DOHH2 (cell line): ENCODE results near the gene CDK18.

Source experiments
- H3F3A ChIP-seq: fragments of 200-600 bp; sonication (generic), shearing (Covaris generic); 2 replicates; pipeline ENCODE4 v1.6.0; 2016; ENCODE audit warnings: antibody characterized with exemption, mild to moderate bottlenecking; ENCODE audit not compliant: control insufficient read depth, insufficient read depth
- H3K27ac ChIP-seq: fragments of 200-600 bp; sonication (generic); 2 replicates; pipeline ENCODE4 v1.5.1; 2014; ENCODE audit warnings: low read depth, mild to moderate bottlenecking, low read length, moderate library complexity
- H3K27me3 ChIP-seq: fragments of 200-600 bp; sonication (generic); 2 replicates; pipeline ENCODE4 v1.6.1; 2014; ENCODE audit warnings: mild to moderate bottlenecking, low read length, mixed read lengths; ENCODE audit not compliant: control insufficient read depth
- H3K36me3 ChIP-seq: fragments of 200-600 bp; sonication (generic); 2 replicates; pipeline ENCODE4 v1.6.1; 2014; ENCODE audit warnings: mild to moderate bottlenecking, low read length, moderate library complexity, mixed read lengths; ENCODE audit not compliant: control insufficient read depth
- H3K4me1 ChIP-seq: fragments of 200-600 bp; sonication (generic); 2 replicates; pipeline ENCODE4 v1.6.1; 2014; ENCODE audit warnings: mild to moderate bottlenecking, low read length, mixed read lengths; ENCODE audit not compliant: control insufficient read depth
- H3K4me2 ChIP-seq: fragments of 200-600 bp; sonication (generic); 2 replicates; pipeline ENCODE4 v1.6.0; 2014; ENCODE audit warnings: mild to moderate bottlenecking, low read length, moderate library complexity
- H3K4me3 ChIP-seq: fragments of 200-600 bp; sonication (generic); 2 replicates; pipeline ENCODE4 v1.5.1; 2014; ENCODE audit warnings: mild to moderate bottlenecking, low read length, mixed read lengths
- H3K79me2 ChIP-seq: fragments of 200-600 bp; sonication (generic); 2 replicates; pipeline ENCODE4 v1.6.1; 2014; ENCODE audit warnings: mild to moderate bottlenecking, low read length, mixed read lengths; ENCODE audit not compliant: control insufficient read depth
- H3K9me2 ChIP-seq: fragments of 200-600 bp; sonication (generic); replicated peaks from 2 replicates; pipeline ENCODE4 v1.6.1; 2014; ENCODE audit warnings: mild to moderate bottlenecking, low read length, mixed read lengths; ENCODE audit not compliant: control insufficient read depth
- H3K9me3 ChIP-seq: fragments of 200-600 bp; sonication (generic); 2 replicates; pipeline ENCODE4 v1.6.1; 2014; ENCODE audit warnings: antibody characterized with exemption, low read length, mixed read lengths; ENCODE audit not compliant: control insufficient read depth, insufficient read depth
- H4K20me1 ChIP-seq: fragments of 200-600 bp; sonication (generic); 2 replicates; pipeline ENCODE4 v1.6.0; 2014; ENCODE audit warnings: low read depth, mild to moderate bottlenecking, antibody characterized with exemption, low read length, moderate library complexity; ENCODE audit not compliant: control insufficient read depth, insufficient read depth
- CTCF ChIP-seq: fragments of 200-600 bp; sonication (generic); IDR thresholded peaks from one replicate; pipeline ENCODE4 v1.5.1; 2014; ENCODE audit warnings: antibody characterized with exemption, mild to moderate bottlenecking, low read depth, low read length; ENCODE audit not compliant: poor library complexity, severe bottlenecking
- EZH2phosphoT487 ChIP-seq: fragments of 200-600 bp; sonication (generic); IDR thresholded peaks from 2 replicates; pipeline ENCODE4 v1.6.1; 2017; ENCODE audit warnings: borderline replicate concordance, mild to moderate bottlenecking, antibody characterized with exemption, low read length, moderate library complexity, mixed read lengths

CDK18 gene

GRCh38 chr1:205534444-205534985 is 30.0 kb downstream of the CDK18 start:
- Histone ChIP-seq H3K4me1 (peaks cover 7% of the 10 kb centered on the region), H3K9me2 (no peaks in the 10 kb centered on the region), H4K20me1 (no peaks in the 10 kb centered on the region), H3K9me3 (no peaks in the 10 kb centered on the region), H3K36me3 (no peaks in the 10 kb centered on the region), H3K79me2 (no peaks in the 10 kb centered on the region), H3K4me3 (no peak overlapping the region), H3K27me3 (peaks cover 7% of the 10 kb centered on the region; the same call in 1 of the 2 replicates), H3F3A (no peaks in the 10 kb centered on the region), H3K4me2 (no peak overlapping the region), H3K27ac (no peak overlapping the region)
- TF ChIP-seq EZH2phosphoT487 (no peak), CTCF (no peak)

- Histone ChIP-seq H3F3A (no peaks in the 10 kb centered on the region), H3K4me3 (no peak overlapping the region), H3K79me2 (no peaks in the 10 kb centered on the region), H3K36me3 (no peaks in the 10 kb centered on the region), H3K9me3 (no peaks in the 10 kb centered on the region), H3K27ac (no peak overlapping the region), H3K27me3 (peaks cover 2% of the 10 kb centered on the region; the same call in 1 of the 2 replicates), H3K9me2 (no peaks in the 10 kb centered on the region), H3K4me2 (no peak overlapping the region), H3K4me1 (peaks cover 7% of the 10 kb centered on the region), H4K20me1 (no peaks in the 10 kb centered on the region)
- TF ChIP-seq CTCF: no peak
These were observed 30.6 kb downstream of the CDK18 start for GRCh38 chr1:205535096-205535495.

- peaks cover 3% of the 10 kb centered on the region; the same call in 1 of the 2 replicates for H3K27me3 ChIP-seq
- H3K36me3 ChIP-seq: no peaks in the 10 kb centered on the region
- H3K4me1 ChIP-seq: peaks cover 7% of the 10 kb centered on the region
- H3K9me3 ChIP-seq: no peaks in the 10 kb centered on the region
- H3F3A ChIP-seq: no peaks in the 10 kb centered on the region
- H3K9me2 ChIP-seq: no peaks in the 10 kb centered on the region
- TF ChIP-seq CTCF: no peak
- no peak for TF ChIP-seq EZH2phosphoT487
- no peak overlapping the region for H3K4me2 ChIP-seq
- H3K27ac ChIP-seq: no peak overlapping the region
- no peaks in the 10 kb centered on the region for H4K20me1 ChIP-seq
- H3K4me3 ChIP-seq: no peak overlapping the region
- no peaks in the 10 kb centered on the region for H3K79me2 ChIP-seq
These were observed 31.6 kb downstream of the CDK18 start for GRCh38 chr1:205535866-205536758.
